HCT116 (cell line): ENCODE results near the gene SLCO2A1. TPM values are rescaled to one million over a fixed set of nuclear protein-coding genes. Genes with fewer than 3 reads are reported as not detected.

Experiments used
- ATAC-seq: fragments of 200-7000 bp; cut with Tn5 transposase; 2 replicates; pipeline ENCODE4 v1.9.1; 2020; ENCODE audit warnings: mild to moderate bottlenecking, moderate library complexity
- BruUV-seq: library from RNA; stranded (reverse); fragments of 400-500 nt; replicated peaks from 2 replicates; lab custom pipeline; 2021; lab: Mats Ljungman, UMichigan
- CTCF ChIA-PET: fragments of 300-600 bp; sonication (Branson Sonifier 250); formaldehyde crosslinking; loops from one replicate; lab custom pipeline; 2021; ENCODE audit warnings: antibody characterized with exemption; lab: Charles Lee
- POLR2A ChIA-PET: fragments of 300-600, 350-600 bp; sonication (Branson Sonifier 250); formaldehyde crosslinking; loops from one replicate; lab custom pipeline; 2021; ENCODE audit warnings: antibody characterized with exemption; lab: Charles Lee
- RAD21 ChIA-PET, 2 experiments: fragments of 300-600 bp; sonication (Branson Sonifier 250); formaldehyde crosslinking; loops; one replicate each; lab custom pipeline; 2023; ENCODE audit warnings: low total read pairs in 2 of 2; ENCODE audit not compliant: uncharacterized antibody in 2 of 2, unreplicated experiment in 2 of 2, low non-redundant PET in 1 of 2; lab: Charles Lee
- DNase-seq: peaks from one replicate; pipeline ENCODE4 v3.0.0-alpha.2; 2010; ENCODE audit warnings: low read depth, low spot score
- H2AFZ ChIP-seq: fragments of 200-600 bp; shearing (Covaris generic), sonication (generic); 2 replicates; pipeline ENCODE4 v1.6.1; 2017; ENCODE audit warnings: low read depth, mixed run types, mixed read lengths, antibody characterized with exemption, low read length; ENCODE audit not compliant: poor library complexity, severe bottlenecking
- H3K27ac ChIP-seq: 2 replicates; pipeline ENCODE4 v1.5.1; 2012; ENCODE audit warnings: low read depth, low read length
- H3K27me3 ChIP-seq: fragments of 200-600 bp; sonication (generic); 2 replicates; pipeline ENCODE4 v1.6.1; 2016; ENCODE audit warnings: mixed run types, low read length, mixed read lengths; ENCODE audit not compliant: insufficient read depth
- H3K36me3 ChIP-seq, 2 experiments: fragments of 200-500 bp in 1 of 2; fragments of 200-600 bp in 1 of 2; sonication (Bioruptor generic) in 1 of 2; sonication (generic) in 1 of 2; 2 replicates each; pipeline versions ENCODE4 v1.5.1 to v1.6.1; 2014 to 2016; ENCODE audit warnings: low read length in 2 of 2, inconsistent platforms in 1 of 2, mixed read lengths in 1 of 2, mixed run types in 1 of 2; ENCODE audit not compliant: insufficient read depth in 2 of 2, control insufficient read depth in 1 of 2
- H3K4me1 ChIP-seq, 2 experiments: fragments of 200-600 bp in 1 of 2; sonication (generic) in 1 of 2; 2 replicates each; pipeline versions ENCODE4 v1.5.1 to v1.6.1; 2012 to 2017; ENCODE audit warnings: low read length in 2 of 2, inconsistent platforms in 1 of 2, mild to moderate bottlenecking in 1 of 2, mixed read lengths in 1 of 2, mixed run types in 1 of 2, moderate library complexity in 1 of 2; ENCODE audit not compliant: insufficient read depth in 2 of 2, control insufficient read depth in 1 of 2
- H3K4me2 ChIP-seq: fragments of 200-600 bp; sonication (generic); 2 replicates; pipeline ENCODE4 v1.6.1; 2017; ENCODE audit warnings: mixed run types, low read length, mixed read lengths
- H3K4me3 ChIP-seq, 2 experiments: fragments of 200-600 bp in 1 of 2; sonication (generic) in 1 of 2; replicated peaks in 1 of 2; 2 replicates each; pipeline ENCODE4 v1.5.1; 2011 to 2016; ENCODE audit warnings: low read length in 2 of 2, control low read depth in 1 of 2, low read depth in 1 of 2, mild to moderate bottlenecking in 1 of 2, mixed read lengths in 1 of 2, mixed run types in 1 of 2
- H3K79me2 ChIP-seq: fragments of 200-600 bp; sonication (generic); 2 replicates; pipeline ENCODE4 v1.6.1; 2017; ENCODE audit warnings: mild to moderate bottlenecking, mixed run types, low read length, moderate library complexity, mixed read lengths; ENCODE audit not compliant: insufficient read depth
- H3K9ac ChIP-seq: fragments of 200-600 bp; sonication (generic); 2 replicates; pipeline ENCODE4 v1.6.1; 2016; ENCODE audit warnings: low read length, mixed read lengths
- H3K9me2 ChIP-seq: fragments of 200-600 bp; sonication (generic), shearing (Covaris generic); 2 replicates; pipeline ENCODE4 v1.6.1; 2017; ENCODE audit warnings: mixed run types, mild to moderate bottlenecking, moderate library complexity; ENCODE audit not compliant: insufficient read depth
- H3K9me3 ChIP-seq, 2 experiments: fragments of 200-500 bp in 1 of 2; fragments of 200-600 bp in 1 of 2; sonication (Bioruptor generic) in 1 of 2; sonication (generic) in 1 of 2; 2 replicates each; pipeline ENCODE4 v1.6.1; 2014 to 2017; ENCODE audit warnings: low read length in 2 of 2, mixed read lengths in 2 of 2, inconsistent platforms in 1 of 2, low read depth in 1 of 2, mild to moderate bottlenecking in 1 of 2, mixed run types in 1 of 2, moderate library complexity in 1 of 2; ENCODE audit not compliant: control insufficient read depth in 1 of 2, insufficient read depth in 1 of 2
- H4K20me1 ChIP-seq: fragments of 200-600 bp; sonication (generic), shearing (Covaris generic); 2 replicates; pipeline ENCODE4 v1.6.1; 2017; ENCODE audit warnings: mixed run types, mild to moderate bottlenecking, moderate library complexity; ENCODE audit not compliant: insufficient read depth
- CEBPB ChIP-seq: IDR thresholded peaks from 2 replicates; pipeline ENCODE4 v1.6.1; 2012; ENCODE audit warnings: low read depth
- ELF1 ChIP-seq: IDR thresholded peaks from 2 replicates; pipeline ENCODE4 v1.6.1; 2012; ENCODE audit warnings: low read depth, borderline replicate concordance
- EZH2phosphoT487 ChIP-seq: fragments of 200-600 bp; IDR thresholded peaks from 2 replicates; pipeline ENCODE4 v1.6.1; 2018; ENCODE audit warnings: antibody characterized with exemption, borderline replicate concordance
- FOSL1 ChIP-seq: IDR thresholded peaks from 2 replicates; pipeline ENCODE4 v1.6.1; 2012; ENCODE audit warnings: low read depth
- POLR2A ChIP-seq: IDR thresholded peaks from 2 replicates; pipeline ENCODE4 v1.7.0; 2011; ENCODE audit warnings: borderline replicate concordance; ENCODE audit not compliant: insufficient read depth, insufficient read length; ENCODE audit errors: extremely low read depth
- POLR2AphosphoS5 ChIP-seq: IDR thresholded peaks from 2 replicates; pipeline ENCODE4 v1.6.1; 2011; ENCODE audit warnings: mild to moderate bottlenecking, low read depth, low read length, moderate library complexity
- SP1 ChIP-seq: IDR thresholded peaks from 2 replicates; pipeline ENCODE4 v1.6.1; 2012; ENCODE audit warnings: low read depth
- YY1 ChIP-seq: IDR thresholded peaks from 2 replicates; pipeline ENCODE4 v1.6.1; 2011; ENCODE audit warnings: low read length, low read depth, moderate library complexity, mild to moderate bottlenecking; ENCODE audit not compliant: insufficient replicate concordance; ENCODE audit errors: extremely low read depth
- ZFX ChIP-seq: fragments of 450-650 bp; IDR thresholded peaks from 2 replicates; pipeline ENCODE4 v1.6.1; 2017
- intact Hi-C: fragments of 100-400 bp; cut with micrococcal nuclease; formaldehyde crosslinking; loops from 2 replicates; pipeline ENCODE4 v1.10.0; 2022
- total RNA-seq: library from RNA; stranded (reverse); gene quantifications from one replicate; pipeline ENCODE4 v1.2.1, GENCODE V29; 2021; ENCODE audit not compliant: unreplicated experiment
- TF ChIP-seq, protein P1 (sequence below): IDR thresholded peaks from 2 replicates; pipeline ENCODE4 v1.6.1; 2011; ENCODE audit warnings: mild to moderate bottlenecking, low read length, moderate library complexity; ENCODE audit not compliant: insufficient replicate concordance; ENCODE audit errors: extremely low read depth
- TF ChIP-seq, protein P2 (sequence below): IDR thresholded peaks from 2 replicates; pipeline ENCODE4 v1.6.1; 2012

The SLCO2A1 gene
- total RNA-seq, 1 experiment from 2014 or later = 0.52 TPM

DNA sequence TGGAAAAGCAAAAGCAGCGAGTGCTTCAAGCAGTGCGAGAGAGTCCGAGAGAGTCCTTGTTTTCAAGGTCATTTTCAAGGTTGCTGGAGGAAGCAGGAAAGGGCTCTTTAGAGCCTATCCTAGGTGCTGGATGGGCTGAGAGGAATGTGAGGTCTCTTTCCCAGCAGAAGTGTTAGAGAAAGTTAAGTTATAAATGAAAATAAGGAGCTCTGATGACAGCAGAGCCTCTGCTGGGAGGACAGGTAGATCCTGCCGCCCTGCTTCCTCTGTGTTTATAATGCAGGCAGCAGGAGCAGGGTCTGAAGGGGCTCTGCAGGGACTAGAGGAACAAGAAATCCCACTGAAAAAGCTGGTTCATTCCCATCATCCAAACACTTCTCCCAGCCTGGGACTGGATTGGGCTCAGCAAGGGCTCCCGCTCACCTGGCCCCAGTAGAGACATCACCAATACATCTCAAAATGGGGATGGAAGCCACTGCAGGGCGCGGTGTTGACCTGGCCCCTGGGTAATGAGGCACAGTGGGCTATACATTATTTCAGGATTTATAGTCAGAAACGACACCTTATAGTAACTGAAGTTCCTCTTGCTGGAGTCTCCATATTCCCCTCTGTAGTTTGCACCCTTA, 92.6 kb downstream of the SLCO2A1 start (continued):
- TF ChIP-seq, protein P1, sequence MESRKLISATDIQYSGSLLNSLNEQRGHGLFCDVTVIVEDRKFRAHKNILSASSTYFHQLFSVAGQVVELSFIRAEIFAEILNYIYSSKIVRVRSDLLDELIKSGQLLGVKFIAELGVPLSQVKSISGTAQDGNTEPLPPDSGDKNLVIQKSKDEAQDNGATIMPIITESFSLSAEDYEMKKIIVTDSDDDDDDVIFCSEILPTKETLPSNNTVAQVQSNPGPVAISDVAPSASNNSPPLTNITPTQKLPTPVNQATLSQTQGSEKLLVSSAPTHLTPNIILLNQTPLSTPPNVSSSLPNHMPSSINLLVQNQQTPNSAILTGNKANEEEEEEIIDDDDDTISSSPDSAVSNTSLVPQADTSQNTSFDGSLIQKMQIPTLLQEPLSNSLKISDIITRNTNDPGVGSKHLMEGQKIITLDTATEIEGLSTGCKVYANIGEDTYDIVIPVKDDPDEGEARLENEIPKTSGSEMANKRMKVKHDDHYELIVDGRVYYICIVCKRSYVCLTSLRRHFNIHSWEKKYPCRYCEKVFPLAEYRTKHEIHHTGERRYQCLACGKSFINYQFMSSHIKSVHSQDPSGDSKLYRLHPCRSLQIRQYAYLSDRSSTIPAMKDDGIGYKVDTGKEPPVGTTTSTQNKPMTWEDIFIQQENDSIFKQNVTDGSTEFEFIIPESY = no peak

DNA sequence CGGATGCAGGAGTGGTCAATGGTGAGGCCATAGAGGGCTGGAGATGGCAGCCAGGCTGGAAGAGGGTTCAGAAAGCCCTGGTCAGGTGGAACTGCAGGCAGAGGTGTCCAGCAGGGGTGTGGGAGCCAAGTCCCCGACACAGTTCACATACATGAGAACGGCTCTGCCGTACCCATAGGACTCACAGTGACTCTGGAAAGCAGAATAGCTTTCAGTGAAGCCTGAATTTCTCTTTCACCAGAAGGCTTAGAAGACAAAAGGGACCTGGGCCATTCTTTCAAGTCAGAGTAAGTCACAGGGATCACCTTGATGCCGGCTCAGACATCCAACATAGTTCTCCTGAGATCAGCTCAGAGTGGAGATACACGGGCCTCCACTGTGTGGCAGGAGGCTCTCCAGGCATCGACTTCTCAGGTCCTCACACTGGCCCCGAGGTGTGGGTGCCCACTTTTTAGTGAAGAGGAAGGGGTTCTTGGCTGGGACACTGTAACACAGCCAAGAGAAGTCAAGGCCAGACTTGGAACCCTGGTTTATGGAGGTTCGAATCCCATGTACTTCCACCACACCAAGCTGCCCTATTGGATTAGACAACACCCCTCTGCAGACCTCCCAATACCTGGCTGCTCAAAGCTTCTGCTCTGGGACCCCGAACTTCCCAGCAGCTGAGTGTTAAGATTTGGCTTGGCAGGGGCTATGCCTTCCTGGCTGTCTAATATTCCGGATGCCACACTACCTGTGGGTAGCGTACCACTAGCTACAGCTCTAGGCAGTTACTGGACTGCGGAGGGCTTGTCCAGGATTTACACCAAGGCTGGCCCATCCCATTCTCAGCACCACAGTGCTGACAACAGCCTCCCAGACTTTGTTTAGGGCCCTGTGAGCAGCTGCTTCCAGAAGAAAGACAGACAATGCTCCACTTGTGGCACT, 93.6 kb downstream of the SLCO2A1 start:
- H3K9me3 ChIP-seq = no peaks in the 10 kb centered on the region
- ATAC-seq = no peak
- no peak overlapping the region for H2AFZ ChIP-seq
- no peaks in the 10 kb centered on the region for H3K36me3 ChIP-seq
- no peaks in the 10 kb centered on the region for H3K9me2 ChIP-seq
- no peaks in the 10 kb centered on the region for H3K79me2 ChIP-seq
- POLR2A ChIA-PET = no interaction called here
- no TSS peak for BruUV-seq
- RAD21 ChIA-PET = interaction anchor here in 1 of 2 experiments (0.6 kb wide), 1 partner anchor 326 kb away, joined by 3 read pairs; no protein-coding TSS in a partner anchor
- H3K4me3 ChIP-seq = no peak overlapping the region
- H3K4me1 ChIP-seq = no peaks in the 10 kb centered on the region
- DNase-seq = no peak
- H3K4me2 ChIP-seq = no peak overlapping the region
- H3K27me3 ChIP-seq = peaks cover 39% of the 10 kb centered on the region
- H3K9ac ChIP-seq = no peak overlapping the region
- TF ChIP-seq CEBPB (no peak), EZH2phosphoT487 (no peak), POLR2AphosphoS5 (no peak), FOSL1 (no peak), SP1 (no peak), ELF1 (no peak), YY1 (no peak), ZFX (no peak), POLR2A (no peak)
- TF ChIP-seq, protein P2, sequence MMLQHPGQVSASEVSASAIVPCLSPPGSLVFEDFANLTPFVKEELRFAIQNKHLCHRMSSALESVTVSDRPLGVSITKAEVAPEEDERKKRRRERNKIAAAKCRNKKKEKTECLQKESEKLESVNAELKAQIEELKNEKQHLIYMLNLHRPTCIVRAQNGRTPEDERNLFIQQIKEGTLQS = no peak
- CTCF ChIA-PET = no interaction called here
- intact Hi-C loops = no loop called here
- H3K27ac ChIP-seq = no peak overlapping the region
- no peaks in the 10 kb centered on the region for H4K20me1 ChIP-seq
